Measurements from ENCODE around the gene ARG1.

DNA sequence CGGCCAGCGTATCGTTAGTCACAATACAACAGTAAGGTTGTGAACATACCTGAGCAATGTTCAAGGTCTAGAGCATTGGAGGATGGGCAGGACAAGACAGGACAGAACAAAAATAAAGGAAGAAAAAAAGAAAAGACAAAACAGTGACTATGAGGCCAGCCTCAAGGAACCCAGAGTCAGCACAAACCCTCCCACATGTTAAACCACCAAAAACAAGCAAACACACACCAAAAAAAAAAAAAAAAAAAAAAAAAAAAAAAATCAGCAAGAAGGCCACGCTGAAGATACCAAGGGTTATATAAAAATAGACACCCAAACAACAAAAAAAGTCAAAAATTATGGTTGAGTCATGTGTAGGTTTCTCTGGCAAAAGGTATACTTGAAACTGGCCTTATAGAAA, 42.2 kb downstream of the ARG1 start:
- TF ChIP-seq POLR2A (IDR thresholded peaks at IDR 0.05), result no peak
- TF ChIP-seq, protein P1, sequence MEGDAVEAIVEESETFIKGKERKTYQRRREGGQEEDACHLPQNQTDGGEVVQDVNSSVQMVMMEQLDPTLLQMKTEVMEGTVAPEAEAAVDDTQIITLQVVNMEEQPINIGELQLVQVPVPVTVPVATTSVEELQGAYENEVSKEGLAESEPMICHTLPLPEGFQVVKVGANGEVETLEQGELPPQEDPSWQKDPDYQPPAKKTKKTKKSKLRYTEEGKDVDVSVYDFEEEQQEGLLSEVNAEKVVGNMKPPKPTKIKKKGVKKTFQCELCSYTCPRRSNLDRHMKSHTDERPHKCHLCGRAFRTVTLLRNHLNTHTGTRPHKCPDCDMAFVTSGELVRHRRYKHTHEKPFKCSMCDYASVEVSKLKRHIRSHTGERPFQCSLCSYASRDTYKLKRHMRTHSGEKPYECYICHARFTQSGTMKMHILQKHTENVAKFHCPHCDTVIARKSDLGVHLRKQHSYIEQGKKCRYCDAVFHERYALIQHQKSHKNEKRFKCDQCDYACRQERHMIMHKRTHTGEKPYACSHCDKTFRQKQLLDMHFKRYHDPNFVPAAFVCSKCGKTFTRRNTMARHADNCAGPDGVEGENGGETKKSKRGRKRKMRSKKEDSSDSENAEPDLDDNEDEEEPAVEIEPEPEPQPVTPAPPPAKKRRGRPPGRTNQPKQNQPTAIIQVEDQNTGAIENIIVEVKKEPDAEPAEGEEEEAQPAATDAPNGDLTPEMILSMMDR (IDR thresholded peaks at IDR 0.05), result no peak

Data from tibial nerve (tissue), 3 donors.